Measurements from ENCODE around the gene FTO. TPM values are rescaled to one million over a fixed set of nuclear protein-coding genes. Genes with fewer than 3 reads are reported as not detected.
A peak's percentile ranks its signal among the peaks of the same experiment; 100 is the strongest.

The FTO gene
- total and polyA plus RNA-seq, 2 donors from 2014 or later: 22.3 to 116 TPM

DNA sequence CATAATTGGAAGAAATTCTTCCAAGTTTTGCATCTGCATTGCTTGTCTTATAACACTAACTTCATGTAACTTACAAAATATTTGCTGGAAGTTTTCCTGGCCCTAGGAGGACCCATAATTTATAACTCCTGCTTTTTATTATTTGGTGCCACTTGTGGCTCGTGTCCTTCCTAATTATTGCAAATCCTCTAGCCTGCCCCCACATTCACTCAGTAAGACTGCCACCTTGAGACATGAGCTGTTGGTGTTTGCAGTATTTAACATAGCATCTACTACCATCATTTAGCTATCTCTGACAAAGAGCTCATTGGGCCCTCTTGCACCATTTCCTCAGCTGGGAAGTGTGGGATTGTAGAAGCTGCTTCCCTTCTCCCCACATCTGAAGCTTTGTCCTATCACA is 49.5 kb downstream of the FTO start:
- intact Hi-C loops (cut with DNase I): no loop called here
- Histone ChIP-seq H3K27me3 (ENCODE audit: control insufficient read depth, insufficient read depth, low read length) (no peaks in the 10 kb centered on the region), H3K4me1 (ENCODE audit: control insufficient read depth in 2 of 3, insufficient read depth in 2 of 3, low read depth in 1 of 3, low read length in 3 of 3) (peaks cover 0 to 17% (median 16%) of the 10 kb centered on the region in 3 donors), H3K27ac (ENCODE audit: low read depth in 2 of 2, low read length in 2 of 2) (no peak overlapping the region), H3K9me3 (ENCODE audit: control insufficient read depth in 2 of 3, insufficient read depth in 1 of 3, low read length in 3 of 3) (no peaks in the 10 kb centered on the region), H3K36me3 (ENCODE audit: control insufficient read depth in 2 of 3, insufficient read depth in 3 of 3, low read length in 3 of 3) (no peaks in the 10 kb centered on the region), H3K9ac (ENCODE audit: low read length in 3 of 3) (no peak overlapping the region), H3K4me3 (ENCODE audit: low read length in 3 of 3) (no peak overlapping the region)
- DNase-seq (no peak), FAIRE-seq (no peak)
- TF ChIP-seq, protein P1, sequence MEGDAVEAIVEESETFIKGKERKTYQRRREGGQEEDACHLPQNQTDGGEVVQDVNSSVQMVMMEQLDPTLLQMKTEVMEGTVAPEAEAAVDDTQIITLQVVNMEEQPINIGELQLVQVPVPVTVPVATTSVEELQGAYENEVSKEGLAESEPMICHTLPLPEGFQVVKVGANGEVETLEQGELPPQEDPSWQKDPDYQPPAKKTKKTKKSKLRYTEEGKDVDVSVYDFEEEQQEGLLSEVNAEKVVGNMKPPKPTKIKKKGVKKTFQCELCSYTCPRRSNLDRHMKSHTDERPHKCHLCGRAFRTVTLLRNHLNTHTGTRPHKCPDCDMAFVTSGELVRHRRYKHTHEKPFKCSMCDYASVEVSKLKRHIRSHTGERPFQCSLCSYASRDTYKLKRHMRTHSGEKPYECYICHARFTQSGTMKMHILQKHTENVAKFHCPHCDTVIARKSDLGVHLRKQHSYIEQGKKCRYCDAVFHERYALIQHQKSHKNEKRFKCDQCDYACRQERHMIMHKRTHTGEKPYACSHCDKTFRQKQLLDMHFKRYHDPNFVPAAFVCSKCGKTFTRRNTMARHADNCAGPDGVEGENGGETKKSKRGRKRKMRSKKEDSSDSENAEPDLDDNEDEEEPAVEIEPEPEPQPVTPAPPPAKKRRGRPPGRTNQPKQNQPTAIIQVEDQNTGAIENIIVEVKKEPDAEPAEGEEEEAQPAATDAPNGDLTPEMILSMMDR (IDR thresholded peaks at IDR 0.05; ENCODE audit: borderline replicate concordance, extremely low read depth, insufficient read depth): no peak

DNA sequence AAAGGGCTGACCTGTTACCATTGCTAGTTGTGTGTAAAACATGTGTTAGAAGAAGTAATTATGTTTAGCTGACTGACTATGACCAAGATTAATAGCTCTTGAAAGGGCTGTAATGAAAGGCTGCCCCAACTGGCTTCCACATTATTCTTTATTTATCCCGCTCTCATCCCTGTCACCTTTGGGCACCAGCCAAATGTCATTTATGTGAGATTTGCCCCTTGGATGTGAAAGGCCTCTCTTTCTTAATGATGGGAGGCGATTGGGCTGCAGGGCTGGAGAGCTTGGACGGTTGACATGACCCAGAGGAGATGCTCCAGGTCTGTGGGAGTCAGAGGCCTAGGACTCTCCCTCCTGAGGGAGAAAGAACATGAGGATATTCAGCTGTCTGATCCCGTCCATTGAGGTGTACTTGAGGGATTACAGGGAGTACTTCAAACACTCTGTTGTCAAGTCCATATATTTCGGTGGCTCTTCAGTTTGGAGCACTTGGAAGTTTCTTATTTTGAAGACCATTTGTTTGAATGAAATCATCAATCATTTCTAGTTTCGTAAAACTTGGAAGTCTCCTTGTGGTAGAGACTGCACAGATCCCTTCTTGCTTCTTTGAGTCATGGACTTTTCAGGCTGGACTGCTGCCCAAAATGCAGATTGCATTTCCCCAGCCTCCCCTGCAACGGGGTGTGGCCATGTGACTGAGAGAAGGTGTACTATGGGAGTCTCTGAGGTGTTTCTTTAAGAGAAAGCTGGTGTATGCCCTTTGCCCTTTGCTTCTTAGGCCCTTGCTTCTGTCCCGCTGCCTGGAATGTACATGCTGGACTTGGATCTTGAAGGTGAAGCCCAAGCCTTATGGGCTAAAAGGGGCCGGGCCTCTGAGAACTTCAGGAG is 51.3 kb downstream of the FTO start:
- Histone ChIP-seq H3K9me3 (ENCODE audit: control insufficient read depth in 2 of 3, insufficient read depth in 1 of 3, low read length in 3 of 3) (no peaks in the 10 kb centered on the region), H3K27me3 (ENCODE audit: control insufficient read depth, insufficient read depth, low read length) (no peaks in the 10 kb centered on the region), H3K4me3 (ENCODE audit: low read length in 3 of 3) (no peak overlapping the region), H3K9ac (ENCODE audit: low read length in 3 of 3) (no peak overlapping the region), H3K27ac (ENCODE audit: low read depth in 2 of 2, low read length in 2 of 2) (peak overlapping the region; percentile 55 to 71), H3K36me3 (ENCODE audit: control insufficient read depth in 2 of 3, insufficient read depth in 3 of 3, low read length in 3 of 3) (no peaks in the 10 kb centered on the region), H3K4me1 (ENCODE audit: control insufficient read depth in 2 of 3, insufficient read depth in 2 of 3, low read depth in 1 of 3, low read length in 3 of 3) (peaks cover 0 to 17% (median 16%) of the 10 kb centered on the region in 3 donors)
- no peak for FAIRE-seq
- peak in 4 of 5 donors; percentile 33 to 78 (median 63) for DNase-seq
- TF ChIP-seq, protein P1 (IDR thresholded peaks at IDR 0.05; ENCODE audit: borderline replicate concordance, extremely low read depth, insufficient read depth): no peak
- intact Hi-C loops (cut with DNase I): no loop called here

DNA sequence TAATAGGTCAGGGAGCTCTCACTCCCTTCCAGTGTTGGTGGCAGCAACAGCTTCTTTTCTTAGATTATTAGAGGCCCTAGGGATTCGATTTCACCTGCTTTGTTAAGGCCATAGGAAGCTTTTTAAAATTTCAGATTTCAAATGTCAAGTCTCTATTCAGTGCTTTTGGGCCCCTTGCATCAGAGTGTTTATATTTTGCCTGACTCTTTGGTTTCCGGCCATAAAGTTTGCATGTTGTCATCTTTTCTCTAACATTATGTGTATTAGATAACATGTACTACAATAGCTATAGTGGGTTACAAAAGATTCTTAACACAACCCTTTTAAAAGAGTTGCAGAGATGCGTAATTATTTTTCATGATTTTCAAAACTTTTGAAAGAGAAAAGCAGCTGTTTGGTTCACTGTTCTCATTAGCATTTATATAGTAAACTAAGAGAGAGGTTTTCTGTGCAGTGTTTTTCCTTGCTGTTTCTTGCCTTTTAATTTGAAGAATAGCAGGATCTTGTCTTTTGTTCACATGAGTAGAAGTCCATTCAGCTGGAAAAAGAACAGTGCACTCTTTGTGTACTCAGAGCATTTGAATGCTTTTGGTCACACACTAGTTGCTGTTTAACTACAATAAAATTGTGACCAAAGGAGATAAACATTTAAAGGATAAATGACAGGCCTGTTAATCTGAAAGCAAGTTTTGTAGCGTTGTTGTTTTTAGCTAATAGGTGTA is 52.5 kb downstream of the FTO start:
- TF ChIP-seq, protein P1 (IDR thresholded peaks at IDR 0.05; ENCODE audit: borderline replicate concordance, extremely low read depth, insufficient read depth): no peak
- FAIRE-seq (no peak), DNase-seq (peak in 2 of 5 donors; percentile 66 to 83)
- peaks cover 0 to 17% (median 16%) of the 10 kb centered on the region in 3 donors for H3K4me1 ChIP-seq (ENCODE audit: control insufficient read depth in 2 of 3, insufficient read depth in 2 of 3, low read depth in 1 of 3, low read length in 3 of 3)
- peak overlapping the region; percentile 55 to 71 for H3K27ac ChIP-seq (ENCODE audit: low read depth in 2 of 2, low read length in 2 of 2)
- no peaks in the 10 kb centered on the region for H3K9me3 ChIP-seq (ENCODE audit: control insufficient read depth in 2 of 3, insufficient read depth in 1 of 3, low read length in 3 of 3)
- no peaks in the 10 kb centered on the region for H3K36me3 ChIP-seq (ENCODE audit: control insufficient read depth in 2 of 3, insufficient read depth in 3 of 3, low read length in 3 of 3)
- H3K9ac ChIP-seq (ENCODE audit: low read length in 3 of 3): peak overlapping the region in 1 of 3 donors; percentile 27
- intact Hi-C loops (cut with DNase I): no loop called here
- no peaks in the 10 kb centered on the region for H3K27me3 ChIP-seq (ENCODE audit: control insufficient read depth, insufficient read depth, low read length)
- no peak overlapping the region for H3K4me3 ChIP-seq (ENCODE audit: low read length in 3 of 3)

All from kidney (tissue), 14 donors.